Kasumi-1 (cell line): ENCODE results near the gene RSAD2.
"Not testable (repeated sequence)": the region's sequence is repeated elsewhere in the genome, so short reads cannot be mapped to it uniquely, and the experiment has no call there.

ENCODE experiments used
- DNase-seq, 2 experiments: peaks; one replicate each; lab custom pipeline; 2025; lab: John Stamatoyannopoulos, UW

The RSAD2 gene

DNA sequence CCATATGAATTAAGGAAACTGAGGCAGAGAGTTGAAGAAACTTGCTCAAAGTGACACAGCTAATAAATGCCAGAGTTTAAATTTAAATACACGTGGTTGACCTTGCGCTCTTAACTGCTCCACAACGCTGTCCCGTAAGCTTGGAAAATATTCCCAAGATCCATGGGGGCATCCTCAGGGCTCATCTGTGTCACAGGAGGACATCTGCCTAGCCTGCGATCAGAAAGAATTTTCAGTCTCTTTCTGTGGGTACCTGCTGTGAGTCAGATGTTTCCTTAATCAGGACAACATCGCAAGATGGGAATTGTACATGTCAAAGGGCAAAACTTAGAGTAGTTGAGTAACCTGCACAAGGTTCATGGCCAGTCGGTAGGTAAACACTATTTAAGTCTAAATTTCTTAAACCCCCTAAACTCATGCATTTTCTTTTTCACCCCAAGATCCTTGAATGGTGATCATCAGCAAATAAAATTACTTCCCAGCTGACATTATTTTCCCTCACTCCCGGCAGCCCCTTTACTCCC lies 13.3 kb upstream of the RSAD2 start:
- no peak for DNase-seq

DNA sequence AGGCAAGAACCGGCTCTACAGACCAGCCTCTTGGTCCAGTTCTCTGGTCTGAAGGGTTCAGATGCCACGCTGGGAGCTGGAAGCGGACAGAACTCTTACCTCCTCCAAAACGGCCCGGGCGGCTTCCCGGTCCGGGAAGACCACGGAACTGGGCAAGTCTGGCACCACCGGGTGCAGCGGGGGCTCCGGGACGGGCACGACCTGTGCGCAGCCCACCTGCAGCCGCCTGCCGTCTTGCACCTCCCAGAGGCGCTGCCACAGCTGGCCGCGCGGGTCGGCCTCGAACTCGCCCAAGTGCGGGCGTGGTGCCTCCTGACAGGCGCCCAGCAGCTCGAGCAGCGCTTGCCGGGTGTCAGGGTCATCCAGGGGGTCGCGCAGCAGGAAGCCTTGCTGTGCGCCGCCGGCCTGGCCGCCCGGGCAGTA lies 12.6 kb upstream of the RSAD2 start:
- DNase-seq = no peak

DNA sequence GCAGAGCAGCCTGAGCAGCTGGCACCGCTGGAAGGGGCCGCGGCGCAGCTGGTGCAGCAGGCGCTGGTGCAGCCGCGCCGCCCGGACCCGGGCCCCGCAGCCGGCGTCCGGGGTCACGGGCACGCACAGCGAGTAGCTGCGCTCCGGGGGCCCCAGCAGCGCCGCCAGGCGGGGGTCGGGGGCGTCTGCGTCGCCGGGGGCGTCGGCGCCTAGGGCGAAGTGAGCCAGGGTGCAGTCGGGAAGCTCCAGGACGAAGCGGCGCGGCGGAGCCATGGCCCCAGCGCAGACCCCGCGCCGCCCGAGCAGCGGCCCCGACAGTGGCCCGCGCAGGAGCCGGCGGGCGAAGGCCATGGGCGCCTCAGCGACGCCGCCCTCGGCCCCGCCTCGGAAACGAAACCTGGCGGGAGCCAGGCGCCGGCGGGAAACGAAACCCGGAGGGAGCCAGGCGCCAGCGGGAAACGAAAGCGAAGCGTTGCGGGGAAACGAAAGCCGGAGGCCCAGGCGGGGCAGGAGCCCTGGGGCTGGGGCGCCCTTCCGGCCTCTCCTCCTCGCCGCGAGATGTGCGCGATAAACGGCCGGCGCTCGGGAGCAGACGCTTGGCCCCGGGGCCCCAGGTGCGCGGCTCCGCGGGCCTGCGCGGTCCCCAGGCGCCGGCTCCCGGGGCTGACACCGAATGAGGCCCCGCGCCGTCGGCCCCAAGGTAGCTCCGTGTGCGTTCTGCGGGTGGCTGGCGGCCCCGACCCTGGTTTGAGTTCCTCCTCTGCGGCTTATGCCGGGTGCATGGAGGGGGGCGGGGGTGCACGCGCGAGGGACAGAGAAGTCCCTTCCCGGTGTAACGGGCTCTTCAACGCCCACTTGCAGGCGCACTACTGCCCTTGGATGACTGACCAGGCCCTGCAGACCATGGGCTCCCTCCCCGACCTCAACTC lies 12.0 kb upstream of the RSAD2 start, which contains the start of gene CMPK2:
TSS of gene CMPK2 (minus strand) at position 562 of the 929 bp plus-strand sequence. CDS start at position 351, 211 bp downstream.
- peak; percentile 57 to 63 for DNase-seq

DNA sequence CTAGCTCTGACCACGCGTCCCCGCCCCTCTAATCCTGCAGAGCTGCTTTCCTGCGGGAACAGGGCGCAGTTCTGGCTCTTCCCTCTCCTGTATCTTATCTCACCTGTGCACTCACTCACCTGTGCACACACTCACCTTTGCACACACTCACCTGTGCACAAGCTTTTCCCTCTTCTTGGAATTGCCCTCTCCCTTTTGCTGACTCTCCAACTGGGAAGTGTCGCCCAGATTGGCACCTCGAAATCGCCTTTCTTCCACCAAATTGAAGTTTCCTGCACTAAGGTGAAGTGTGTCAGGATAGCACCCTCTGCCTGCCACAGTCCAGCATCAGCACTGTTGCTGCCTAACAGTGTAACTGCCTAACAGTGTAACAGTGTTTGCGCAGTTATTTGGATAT lies 11.3 kb upstream of the RSAD2 start:
- DNase-seq = peak; percentile 27 to 54

DNA sequence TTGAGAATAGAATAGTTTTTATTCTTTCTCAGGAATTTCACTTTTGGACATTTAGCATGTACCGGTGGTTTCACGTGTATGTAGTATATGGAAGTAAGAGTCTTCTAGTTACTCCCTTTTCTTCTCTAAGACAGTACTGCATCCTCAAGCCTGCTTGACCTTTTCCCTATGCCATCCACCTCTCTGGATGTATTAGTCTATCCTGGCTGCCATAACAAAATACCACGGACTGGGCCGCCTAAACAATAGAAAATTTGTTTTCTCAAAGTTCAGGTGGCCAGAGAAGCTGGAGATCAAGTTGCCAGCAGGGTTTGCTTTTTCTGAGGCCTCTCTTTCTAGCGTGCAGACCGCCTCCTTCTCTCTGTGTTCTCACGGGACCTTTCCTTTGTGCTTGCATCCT lies 10.6 kb upstream of the RSAD2 start:
- DNase-seq = no peak

DNA sequence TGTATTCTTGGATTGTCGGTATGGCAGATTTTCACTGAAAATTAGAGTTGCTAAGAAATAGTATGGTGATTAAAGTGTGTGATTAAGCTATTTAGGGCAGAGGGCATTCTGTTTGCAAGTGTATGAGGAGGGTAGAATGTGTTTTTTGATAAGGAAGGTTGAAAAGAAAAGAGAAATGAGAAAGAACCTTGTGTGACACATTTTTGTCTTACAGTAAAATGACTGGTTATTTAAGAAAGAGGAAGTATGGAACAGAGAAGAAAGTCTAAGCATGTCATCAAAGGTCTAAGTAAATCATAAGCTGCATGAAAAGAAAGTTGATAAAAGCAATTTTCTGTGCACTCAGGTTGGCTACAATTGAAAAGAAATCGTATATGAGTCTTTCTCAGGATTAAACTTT lies 5.2 kb upstream of the RSAD2 start:
- DNase-seq = peak; percentile 64 to 77

DNA sequence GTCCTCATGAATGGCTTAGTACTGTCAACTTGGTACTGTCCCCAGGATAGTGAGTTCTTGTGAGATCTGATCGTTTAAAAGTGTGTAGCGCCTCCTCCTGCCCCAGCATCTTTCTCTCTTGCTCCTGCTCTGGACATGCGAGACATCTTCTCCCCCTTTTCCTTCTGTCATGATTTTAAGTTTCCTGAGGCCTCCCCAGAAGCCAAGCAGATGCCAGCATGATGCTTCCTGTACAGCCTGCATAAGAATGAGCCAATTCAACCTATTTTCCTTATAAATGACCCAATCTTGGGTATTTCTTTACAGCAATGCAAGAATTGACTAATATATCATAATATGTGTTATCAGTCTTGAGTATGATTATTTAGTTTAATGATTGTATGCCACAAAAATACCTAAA lies 3.5 kb upstream of the RSAD2 start:
- no peak for DNase-seq

DNA sequence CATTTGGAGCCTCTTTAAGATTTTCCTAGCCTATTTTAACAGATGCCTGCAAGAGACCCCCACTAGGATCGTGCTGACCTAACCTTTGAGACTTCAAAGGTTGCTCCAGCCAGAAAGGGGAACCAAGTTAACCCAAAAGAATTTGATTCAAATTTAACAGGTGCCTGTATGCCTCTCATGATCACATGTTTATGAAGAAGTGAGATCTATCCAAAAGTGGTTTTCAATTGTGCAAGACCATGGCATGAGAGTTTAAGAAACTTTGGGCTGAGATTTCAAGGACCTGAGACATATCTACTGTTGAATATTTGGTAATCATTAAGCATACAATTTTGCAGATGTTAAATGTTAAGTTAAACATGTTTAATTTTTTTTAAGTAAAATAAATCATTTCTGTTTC lies 1.3 kb upstream of the RSAD2 start:
- DNase-seq = no peak

DNA sequence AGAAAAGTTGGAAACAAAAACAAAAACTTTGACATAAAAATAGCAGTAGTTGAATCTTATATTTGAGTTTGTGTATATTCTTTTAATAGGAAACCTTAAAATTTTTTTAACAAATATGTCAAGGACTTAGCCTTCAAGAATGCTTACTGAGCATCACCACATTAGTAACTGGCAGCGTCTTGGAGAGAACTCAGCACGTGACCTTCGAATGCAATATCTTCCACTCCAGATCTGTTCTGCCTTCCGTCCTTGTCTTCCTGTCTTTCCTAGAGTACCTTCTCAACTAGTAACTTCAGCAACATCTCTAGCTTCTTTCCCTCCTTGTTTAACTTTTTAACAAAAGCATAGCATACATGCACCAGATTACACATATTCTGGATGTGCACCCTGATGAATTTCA lies 972 bp downstream of the RSAD2 start:
- no peak for DNase-seq

DNA sequence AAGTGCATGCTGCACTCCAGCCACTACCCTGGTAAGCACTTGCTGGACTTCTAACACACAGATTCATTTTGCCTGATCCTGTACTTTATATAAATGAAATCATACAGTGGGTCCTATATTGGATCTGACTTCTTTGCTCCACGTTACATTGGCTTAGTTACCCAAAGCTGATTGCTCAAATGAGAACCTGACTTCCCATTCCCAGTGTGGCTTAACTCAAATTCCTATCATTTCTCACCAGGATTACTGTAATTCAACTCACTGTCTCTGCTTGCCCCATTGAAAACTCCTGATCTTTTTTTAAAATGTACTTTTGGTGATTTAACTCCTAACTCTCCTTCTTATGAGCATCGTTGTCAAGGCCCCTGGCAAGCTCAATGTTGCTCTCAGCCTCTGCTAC lies 1.4 kb downstream of the RSAD2 start:
- no peak for DNase-seq

DNA sequence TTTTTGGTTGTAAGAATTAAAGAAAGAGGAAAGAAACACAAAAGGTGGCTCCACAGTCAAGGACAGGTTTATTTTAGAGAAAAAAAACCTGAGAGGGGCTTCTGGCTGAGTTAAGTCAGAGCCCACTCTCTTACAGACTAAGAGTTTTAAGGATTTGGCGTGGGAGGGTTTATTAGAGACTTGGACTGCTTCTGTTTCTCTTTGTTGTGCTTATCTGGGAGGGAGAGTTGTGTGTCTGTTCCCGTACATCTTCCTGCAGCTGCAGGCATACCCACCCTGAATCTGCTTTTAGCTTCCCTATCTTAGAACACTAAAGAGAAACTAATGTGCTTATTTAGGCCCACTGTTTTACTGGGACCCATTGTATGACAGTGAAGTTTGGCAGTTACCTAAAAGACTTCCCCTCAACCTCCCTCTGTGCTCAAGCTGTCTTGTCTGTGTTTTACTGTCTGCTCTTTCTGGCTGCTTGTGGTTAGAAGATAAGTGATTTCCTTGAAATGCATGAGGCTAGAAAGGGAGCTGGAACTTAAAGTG lies 2.7 kb downstream of the RSAD2 start:
- DNase-seq = peak; percentile 67 to 69

DNA sequence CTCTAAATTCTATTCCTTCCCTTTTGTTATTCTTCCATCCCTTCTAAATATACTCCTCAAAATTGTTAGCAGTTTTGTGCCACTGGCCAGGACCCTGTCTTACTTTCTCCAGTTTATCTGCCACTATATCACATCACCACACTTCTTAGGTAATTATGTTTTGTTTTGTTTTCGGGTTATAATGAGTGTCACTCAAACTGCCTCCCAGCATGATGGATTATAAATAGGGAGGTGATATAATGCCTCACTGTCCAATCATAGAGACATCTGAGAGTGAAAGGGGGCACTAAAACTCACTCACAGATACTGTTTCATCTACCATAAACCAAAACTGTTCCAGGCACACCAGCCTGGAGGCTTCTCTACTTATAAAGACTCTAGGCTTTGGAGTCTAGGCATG lies 3.5 kb downstream of the RSAD2 start:
- DNase-seq = no peak

DNA sequence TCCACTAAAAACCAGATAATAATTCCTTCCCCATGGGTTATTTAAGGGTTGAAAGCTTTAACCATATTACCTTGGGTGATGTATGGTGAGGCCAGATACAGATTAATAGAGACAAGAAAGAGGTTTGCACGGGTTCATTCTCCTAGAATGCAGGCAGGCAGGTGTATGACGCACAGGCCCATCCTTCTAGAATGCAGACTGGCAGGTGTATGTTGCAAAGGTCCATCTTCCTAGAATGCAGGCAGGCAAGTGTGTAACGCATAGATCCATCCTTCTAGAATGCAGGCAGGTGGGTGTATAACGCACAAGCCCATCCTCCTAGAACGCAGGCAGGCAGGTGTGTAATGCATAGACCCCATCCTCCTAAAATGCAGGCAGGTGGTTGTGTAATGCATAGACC lies 3.9 kb downstream of the RSAD2 start:
- no peak for DNase-seq

DNA sequence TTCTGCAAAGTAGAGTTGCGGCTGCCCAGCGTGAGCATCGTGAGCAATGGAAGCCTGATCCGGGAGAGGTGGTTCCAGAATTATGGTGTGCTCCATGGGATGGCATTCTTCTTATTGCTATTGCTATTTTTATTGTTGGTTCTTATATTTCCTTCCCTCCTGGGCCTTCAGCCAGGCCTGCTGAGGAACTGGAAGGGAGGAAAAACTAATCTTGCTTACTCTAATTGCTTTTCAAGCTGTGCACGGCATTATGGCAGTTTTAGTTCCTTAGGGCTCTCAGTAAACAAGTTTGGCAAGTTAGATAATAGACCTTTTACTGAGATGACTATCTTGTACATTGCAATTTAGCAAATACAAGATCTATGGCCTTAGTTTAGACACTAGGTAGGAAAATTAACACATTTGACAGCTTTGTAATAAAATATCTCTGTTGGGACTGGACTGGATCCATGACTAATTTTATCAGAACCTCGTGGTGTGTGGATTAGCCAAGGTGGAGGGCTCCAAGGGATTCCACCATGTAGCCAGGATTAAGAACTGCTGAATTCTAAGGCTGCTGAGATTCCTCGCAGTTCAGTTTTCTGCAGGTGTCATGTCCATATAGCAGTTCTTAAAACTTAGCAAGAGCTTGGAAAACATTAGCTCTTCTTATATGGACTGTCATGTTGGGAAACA lies 6.0 kb downstream of the RSAD2 start:
- no peak for DNase-seq

DNA sequence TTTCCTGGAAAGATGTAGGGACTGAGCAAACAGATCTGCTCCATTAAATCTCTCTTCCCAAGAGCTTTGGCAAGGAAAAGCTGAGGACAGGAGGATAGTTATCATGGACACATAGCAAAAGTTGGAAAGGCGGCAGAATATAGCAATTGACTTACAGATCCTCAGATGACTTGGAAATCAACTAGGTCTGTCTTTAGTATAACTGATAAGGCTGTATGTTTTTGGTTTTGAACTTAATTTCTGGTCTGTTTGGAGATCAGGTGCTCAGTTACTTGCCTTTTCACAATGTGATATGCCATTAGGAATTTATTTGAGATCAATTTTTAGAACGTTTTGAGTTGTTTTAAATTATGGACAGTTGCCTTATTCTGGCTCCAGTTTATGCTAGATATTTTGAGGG lies 8.0 kb downstream of the RSAD2 start:
- no peak for DNase-seq

DNA sequence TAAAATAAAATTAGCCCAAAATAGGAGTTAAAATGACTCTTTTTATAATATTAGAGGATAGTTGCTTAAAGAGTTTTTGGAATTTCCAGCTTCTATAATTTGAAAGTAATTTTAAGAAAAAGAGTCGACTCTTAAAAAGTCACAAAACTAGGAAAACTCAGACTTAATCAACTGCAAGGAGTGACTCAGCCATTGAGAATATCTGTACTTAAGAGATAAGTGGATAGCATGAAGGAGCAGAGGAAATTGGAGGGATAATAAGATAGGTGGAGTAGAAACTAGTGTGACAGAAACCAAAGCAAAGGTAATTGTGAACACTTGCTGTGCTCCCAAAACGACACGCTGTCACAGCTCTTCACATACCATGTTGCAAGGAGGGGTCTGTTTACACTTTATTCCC lies 8.4 kb downstream of the RSAD2 start:
- DNase-seq = no peak

DNA sequence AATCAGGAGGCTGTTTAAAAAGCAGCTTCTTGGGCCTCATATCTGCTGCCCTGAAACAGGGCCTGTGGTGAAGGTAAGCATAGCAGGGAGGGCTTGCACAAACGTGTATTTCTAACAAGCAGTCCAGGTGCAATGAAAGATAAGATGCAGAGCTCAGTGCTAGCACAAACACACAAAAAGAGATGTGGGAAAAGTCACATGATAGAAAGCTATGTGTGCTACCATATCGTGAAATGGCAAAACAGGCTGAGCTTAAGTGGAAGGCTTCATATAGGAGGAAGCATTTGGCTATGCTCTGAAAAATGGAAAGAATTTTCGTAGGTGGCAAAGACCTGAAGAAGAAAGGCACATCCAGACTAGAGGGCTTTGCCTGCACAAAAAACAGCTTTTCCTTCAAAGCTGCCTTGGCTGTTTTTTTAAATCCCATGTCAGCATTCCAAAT lies 10.2 kb downstream of the RSAD2 start:
- no peak for DNase-seq

DNA sequence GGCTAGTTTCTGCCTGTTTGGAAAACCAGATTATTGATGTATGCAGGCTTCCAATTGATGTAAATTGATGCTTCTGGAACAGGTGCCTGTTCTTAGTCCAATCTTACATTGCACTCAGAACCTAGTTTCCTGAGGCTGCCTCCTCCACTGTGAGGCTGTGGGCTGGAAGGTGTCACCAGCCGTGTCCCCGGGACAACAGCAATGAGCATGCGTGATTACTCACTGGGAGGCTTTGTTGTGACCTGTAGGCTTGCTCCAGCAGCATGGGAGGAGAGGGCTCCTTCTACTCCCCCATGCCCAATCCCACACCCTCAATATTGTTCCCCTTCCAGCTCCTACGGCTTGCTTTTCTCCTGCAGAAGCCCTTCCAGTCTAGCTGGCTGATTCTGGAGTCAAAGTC lies 11.1 kb downstream of the RSAD2 start:
- no peak for DNase-seq

DNA sequence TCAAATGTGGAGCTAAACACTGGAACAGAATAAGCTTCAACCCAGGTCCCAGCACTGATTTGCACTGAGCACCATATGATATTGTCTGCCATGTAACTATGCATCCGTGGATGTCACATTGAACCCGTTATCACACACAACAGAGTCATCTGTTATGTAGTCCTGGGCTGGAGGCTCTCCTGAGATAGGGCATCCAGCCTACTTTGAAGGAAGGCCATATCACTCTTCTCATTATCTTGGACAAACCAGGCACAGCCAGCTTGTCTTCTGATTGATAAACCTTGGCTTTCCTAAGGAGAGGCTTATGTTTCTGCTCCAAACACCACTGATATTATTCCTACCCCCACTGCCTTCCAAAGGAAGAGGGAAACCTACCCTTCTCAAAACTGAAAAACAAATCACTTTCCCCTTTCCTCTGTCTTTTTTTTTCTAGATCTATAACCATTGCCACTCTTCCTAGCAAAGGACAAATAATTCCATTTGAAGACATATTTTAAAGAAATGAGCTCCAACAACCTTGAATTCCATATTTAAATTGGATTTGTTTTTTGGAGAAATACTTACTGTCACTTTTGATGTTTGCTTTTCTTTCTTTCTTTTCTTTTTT lies 16.4 kb downstream of the RSAD2 start:
- DNase-seq = no peak

DNA sequence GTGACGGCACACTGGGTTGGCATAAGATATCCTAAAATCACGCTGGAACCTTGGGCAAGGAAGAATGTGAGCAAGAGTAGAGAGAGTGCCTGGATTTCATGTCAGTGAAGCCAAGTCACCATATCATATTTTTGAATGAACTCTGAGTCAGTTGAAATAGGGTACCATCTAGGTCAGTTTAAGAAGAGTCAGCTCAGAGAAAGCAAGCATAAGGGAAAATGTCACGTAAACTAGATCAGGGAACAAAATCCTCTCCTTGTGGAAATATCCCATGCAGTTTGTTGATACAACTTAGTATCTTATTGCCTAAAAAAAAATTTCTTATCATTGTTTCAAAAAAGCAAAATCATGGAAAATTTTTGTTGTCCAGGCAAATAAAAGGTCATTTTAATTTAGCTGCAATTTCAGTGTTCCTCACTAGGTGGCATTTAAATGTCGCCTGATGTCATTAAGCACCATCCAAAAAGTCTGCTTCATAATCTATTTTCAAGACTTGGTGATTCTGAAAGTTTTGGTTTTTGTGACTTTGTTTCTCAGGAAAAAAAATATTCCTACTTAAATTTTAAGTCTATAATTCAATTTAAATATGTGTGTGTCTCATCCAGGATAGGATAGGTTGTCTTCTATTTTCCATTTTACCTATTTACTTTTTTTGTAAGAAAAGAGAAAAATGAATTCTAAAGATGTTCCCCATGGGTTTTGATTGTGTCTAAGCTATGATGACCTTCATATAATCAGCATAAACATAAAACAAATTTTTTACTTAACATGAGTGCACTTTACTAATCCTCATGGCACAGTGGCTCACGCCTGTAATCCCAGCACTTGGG lies 19.6 kb downstream of the RSAD2 start:
- DNase-seq = peak; percentile 40 to 52

DNA sequence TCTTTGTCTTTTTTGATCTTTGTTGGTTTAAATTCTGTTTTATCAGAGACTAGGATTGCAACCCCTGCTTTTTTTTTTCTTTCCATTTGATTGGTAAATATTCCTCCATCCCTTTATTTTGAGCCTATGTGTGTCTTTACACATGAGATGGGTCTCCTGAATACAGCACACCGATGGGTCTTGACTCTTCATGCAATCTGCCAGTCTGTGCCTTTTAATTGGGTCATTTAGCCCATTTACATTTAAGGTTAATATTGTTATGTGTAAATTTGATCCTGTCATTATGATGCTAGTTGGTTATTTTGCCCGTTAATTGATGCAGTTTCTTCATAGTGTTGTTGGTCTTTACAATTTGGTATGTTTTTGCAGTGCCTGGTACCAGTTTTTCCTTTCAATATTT lies 25.0 kb downstream of the RSAD2 start:
- DNase-seq = not testable (repeated sequence)
